GM19452 (cell line): ENCODE measurements around the gene FANCE.
A peak's percentile ranks its signal among the peaks of the same experiment; 100 is the strongest.
"Not testable (repeated sequence)": the region's sequence is repeated elsewhere in the genome, so short reads cannot be mapped to it uniquely, and the experiment has no call there.

Experiments used
- ATAC-seq: cut with Tn5 transposase; IDR thresholded peaks from one replicate; pipeline ENCODE4 v1.9.1; 2021; ENCODE audit not compliant: unreplicated experiment

The FANCE gene

DNA sequence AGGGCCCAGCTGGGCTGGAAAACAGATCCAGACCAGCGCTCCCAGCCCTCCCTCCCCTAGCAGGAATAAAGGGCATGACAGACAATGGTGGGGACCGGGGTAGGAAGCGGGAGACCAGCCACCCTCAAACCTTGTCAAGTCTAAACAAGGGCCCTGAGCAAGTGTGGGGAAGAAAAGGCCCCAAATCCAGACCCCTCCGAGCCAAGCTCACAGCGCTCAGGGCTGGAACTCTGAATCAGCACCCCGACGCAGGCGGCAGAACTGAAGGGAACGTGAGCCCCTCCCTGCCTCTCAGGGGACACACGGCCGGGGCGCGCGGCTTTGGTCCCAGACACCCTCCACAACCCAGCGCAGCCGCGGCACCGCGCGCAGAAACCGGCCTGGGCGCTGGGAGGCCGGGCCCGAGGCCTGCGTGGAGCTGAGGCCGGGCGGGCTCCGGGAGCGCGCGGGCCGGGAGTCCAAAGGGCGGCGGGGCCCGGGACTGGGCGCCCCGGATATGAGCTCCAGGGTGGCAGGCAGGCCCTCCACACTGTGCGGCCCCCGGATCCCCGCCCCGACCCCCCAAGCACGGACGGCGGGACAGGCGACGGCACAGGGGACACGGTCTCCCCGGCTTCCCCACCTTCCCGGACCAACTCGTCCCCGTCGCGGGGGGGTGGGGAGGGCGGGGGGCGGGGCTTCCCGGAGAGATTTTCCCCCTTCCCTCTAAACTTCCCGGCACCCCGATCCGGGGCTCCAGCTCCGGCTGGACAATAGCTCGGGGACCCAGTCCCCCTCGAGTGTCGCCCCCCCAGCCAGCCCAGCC, 44.1 kb downstream of the FANCE start:
- ATAC-seq: no peak

DNA sequence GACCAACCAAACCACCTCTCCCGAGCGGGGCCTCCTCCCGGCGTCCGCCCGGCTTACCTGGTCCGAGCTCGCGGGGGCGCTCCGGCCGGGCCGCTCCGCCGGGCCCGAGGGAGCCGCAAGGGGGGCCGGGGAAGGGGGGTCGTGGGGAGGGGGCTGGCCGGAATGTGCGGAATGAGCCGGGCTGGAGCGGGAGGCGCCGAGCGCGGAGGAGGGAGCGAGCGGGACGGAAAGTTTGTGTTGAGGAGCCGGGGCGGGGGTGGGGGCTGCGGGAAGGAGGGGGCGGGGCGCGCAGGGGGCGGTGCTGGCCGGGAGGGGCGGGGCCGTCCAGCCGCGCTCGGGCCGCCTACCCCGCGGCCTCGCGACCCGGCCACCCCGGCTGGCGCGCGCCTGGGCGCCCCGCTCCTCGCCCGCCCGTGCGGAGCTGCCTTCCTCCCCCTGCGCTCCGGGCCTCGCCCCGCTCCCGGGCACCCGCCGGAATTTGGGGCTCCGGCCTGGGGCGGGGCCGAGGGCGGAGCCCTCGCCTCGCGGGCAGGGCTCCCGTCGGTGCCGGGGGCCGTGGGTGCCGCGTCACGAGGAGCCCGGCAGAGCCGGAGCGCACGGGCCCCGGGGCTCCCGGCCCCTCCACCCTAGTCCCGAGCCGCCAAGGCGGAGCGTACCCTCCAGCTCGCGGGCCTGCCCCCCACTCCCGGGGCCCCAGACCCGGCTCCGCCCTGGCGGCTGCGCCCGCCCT, 44.9 kb downstream of the FANCE start, which contains the start of gene TEAD3:
TEAD3 (minus strand) TSS at position 239 of the 730 bp plus-strand sequence.
- ATAC-seq: peak; percentile 60

- no peak for ATAC-seq
Measured at GRCh38 chr6:35497571-35498421, 45.7 kb downstream of the FANCE start.

- no peak for ATAC-seq
Measured at GRCh38 chr6:35498422-35499067, 46.4 kb downstream of the FANCE start.

DNA sequence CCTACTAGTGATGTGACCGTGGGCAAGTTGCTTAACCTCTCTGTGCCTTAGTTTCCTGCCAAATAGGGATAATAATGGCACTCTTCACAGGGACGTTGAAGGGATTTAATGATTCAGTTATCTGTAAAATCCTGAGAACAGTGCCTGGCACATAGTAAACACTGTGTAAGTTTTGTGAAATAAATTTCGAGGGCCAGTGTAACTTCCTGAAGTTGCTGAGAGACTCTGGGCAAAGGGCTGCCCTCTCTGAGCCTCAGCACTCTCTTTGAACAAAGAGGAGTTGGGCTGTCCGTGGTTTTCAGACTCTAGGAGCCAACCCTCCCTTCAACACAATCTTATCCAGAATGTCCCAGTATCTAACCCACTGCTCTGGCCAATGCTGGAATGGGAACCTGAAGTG, 47.2 kb downstream of the FANCE start:
- ATAC-seq: no peak

GRCh38 chr6:35500782-35501181, 48.6 kb downstream of the FANCE start:
- no peak for ATAC-seq

GRCh38 chr6:35501784-35502183, 49.6 kb downstream of the FANCE start:
- ATAC-seq: no peak

GRCh38 chr6:35503534-35503933, 51.4 kb downstream of the FANCE start:
- no peak for ATAC-seq

GRCh38 chr6:35505999-35506412, 53.9 kb downstream of the FANCE start:
- no peak for ATAC-seq

- no peak for ATAC-seq
Measured at GRCh38 chr6:35506536-35506935, 54.4 kb downstream of the FANCE start.

DNA sequence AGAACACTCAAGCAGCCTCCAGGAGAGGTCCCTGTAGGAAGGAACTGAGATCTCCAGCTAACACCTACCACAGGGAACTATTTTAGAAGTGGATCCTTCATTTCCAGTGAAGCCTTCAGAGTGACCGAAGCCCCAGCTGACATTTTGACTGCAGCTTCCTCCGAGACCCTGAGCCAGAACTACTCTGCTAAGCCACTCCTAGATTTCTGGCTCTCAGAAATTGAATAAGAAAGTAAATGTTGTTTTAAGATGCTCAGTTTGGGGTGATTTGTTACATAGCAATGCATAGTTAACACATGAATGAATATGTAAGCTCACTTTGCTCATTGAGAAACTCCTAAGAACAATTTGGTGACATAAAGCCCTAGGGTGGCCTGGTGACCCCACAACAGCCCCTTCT, 55.1 kb downstream of the FANCE start:
- no peak for ATAC-seq

GRCh38 chr6:35508027-35508426, 55.9 kb downstream of the FANCE start:
- no peak for ATAC-seq

- ATAC-seq: no peak
Measured at GRCh38 chr6:35508542-35508941, 56.4 kb downstream of the FANCE start.

DNA sequence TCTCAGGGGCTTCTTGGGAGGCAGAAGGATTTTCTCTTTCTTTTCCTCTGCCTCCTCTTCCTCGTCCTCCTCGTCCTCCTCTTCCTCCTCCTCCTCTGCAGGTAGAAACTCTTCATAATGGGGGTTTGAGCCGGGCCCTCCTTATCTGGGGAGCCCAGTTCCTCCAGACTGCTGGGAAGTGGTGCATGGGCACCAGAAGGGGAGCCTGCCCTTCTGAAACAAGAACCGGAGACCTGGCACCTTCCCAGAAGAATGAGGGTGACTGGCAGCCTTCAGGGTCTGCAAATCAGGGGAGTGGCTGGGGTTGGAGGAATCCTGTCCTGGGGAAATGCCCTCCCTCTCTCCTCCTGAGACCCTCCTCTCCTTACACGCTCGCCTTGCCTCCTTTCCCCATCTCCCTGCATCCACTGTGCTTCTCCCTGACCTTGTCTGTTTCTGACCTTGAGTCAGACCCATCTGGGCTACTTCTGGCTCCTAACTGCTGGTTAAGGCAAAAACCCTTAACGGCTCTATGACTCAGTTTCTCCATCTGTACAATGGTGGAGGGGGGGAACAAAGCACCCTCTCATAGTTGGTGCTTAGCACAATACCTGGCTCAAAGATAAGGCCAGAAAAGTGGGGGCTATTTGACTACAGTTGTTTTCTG, 58.9 kb downstream of the FANCE start:
- no peak for ATAC-seq

- no peak for ATAC-seq
Measured at GRCh38 chr6:35511562-35511941, 59.4 kb downstream of the FANCE start.

DNA sequence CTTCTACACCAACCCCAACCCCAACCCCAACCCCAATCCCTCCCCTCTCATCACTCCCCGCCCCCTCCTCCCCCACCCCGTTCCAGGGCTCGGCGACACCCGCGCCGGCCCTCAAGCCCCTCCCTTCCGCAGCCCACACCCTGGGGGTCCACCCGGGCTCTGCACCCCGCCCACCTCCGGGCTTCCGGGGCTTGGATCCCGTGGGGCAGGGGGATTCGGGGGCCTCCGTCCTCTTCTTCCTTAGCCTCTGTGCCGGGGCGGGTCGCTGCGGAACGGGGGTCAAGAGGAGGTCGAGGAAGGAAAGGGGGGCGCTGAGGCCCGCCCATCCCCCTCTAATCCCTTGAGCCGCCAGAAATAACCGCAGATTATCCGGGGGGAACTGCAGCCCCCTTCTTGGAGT, 59.9 kb downstream of the FANCE start:
- ATAC-seq: no peak

DNA sequence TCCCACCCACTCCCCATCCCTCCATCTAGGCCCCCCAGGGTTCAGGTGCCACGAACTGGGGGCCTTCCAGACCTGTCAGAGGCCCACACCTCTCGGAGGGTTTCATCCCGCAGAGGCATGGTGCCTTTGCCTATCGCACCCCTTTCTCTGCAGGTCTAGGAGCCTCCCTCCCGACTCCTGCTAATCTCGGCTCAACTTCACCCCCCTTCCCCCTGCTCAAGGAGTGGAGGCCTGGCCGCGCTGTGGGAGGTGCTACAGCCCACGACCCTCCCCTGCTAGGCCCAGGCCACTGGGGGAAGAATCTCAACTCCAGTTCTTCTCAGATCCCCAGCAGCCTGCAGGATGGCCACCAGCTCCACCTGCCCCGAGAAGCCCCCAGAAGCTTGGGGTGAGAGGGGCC, 60.6 kb downstream of the FANCE start, which contains the start of gene TULP1:
TULP1 (minus strand) TSS at position 157 of the 400 bp plus-strand sequence; CDS start at position 119, 38 bp downstream.
- ATAC-seq: no peak

DNA sequence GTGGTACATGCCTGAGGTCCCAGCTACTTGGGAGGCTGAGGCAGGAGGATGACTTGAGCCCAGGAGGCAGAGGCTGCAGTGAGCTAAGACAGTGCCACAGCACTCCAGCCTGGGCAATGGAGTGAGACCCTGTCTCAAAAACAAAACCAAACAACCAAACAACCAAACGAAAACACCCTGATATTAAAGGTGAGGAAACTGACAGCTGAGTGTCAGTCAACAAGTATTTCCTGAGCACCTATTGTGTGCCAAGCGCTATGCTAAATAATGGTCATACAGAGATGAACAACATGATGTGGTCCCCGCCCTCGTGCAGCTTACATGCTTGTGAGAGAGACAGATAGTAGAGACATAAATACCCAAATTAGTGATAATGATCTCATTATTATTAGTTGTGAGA, 62.4 kb downstream of the FANCE start:
- no peak for ATAC-seq

DNA sequence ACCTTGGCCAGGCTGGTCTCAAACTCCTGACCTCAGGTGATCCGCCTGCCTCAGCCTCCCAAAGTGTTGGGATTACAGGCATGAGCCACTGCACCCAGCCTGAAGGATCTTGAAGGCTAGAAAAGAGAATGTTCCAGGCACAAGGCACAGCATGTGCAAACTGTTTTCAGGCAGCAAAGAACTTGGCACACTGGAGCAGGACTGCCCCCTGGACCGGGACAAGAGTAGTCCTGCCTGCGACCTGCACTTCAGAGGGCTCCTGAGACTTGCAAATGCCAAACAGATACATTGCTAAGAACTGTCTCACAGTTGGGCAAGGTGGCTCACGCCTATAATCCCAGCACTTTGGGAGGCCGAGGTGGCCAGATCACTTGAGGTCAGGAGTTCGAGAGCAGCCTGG, 63.8 kb downstream of the FANCE start:
- ATAC-seq: not testable (repeated sequence)
